Loucy (cell line): ENCODE data around the gene ABCA9.

Experiments used
- EZH2phosphoT487 ChIP-seq: fragments of 200-600 bp; IDR thresholded peaks from 2 replicates; pipeline ENCODE4 v1.6.1; 2018; ENCODE audit warnings: antibody characterized with exemption, mild to moderate bottlenecking, moderate library complexity, borderline replicate concordance
- TF ChIP-seq, protein P1 (sequence below): fragments of 200-600 bp; sonication (generic); conservative IDR thresholded peaks from 2 replicates; pipeline ENCODE4 v1.5.1; 2014; ENCODE audit warnings: mild to moderate bottlenecking, antibody characterized with exemption, low read length

DNA sequence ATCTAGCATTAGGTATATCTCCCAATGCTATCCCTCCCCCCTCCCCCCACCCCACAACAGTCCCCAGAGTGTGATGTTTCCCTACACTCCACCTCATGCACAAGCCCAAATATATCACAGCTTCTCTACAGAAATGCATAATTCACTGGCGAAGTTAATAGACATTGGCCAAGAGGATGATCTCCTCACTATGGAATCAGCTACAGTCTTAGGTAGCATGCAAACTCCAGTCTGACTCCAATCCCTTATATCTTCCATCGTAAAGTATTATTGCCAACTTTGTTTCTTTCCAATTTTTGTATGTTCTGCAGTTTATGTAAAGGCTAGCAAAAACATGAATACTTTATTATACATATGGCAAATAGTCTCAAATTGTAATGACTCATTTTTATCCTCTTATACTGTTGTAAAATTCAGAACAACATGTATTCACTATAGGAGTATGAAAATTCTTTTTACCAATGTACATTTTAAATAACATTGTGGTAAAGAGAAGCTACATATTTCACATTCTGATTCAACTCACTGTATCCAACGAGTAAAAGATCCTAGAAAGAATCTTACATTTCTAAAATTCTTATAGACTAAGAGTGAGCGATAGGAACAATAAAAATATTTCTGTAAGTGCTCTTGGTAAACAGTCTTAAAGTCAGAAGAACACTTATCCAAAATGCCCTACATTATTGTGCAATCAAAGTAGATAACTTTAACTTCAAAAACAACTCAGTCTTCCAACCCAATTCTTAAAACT, 106.4 kb downstream of the ABCA9 start:
- TF ChIP-seq, protein P1, sequence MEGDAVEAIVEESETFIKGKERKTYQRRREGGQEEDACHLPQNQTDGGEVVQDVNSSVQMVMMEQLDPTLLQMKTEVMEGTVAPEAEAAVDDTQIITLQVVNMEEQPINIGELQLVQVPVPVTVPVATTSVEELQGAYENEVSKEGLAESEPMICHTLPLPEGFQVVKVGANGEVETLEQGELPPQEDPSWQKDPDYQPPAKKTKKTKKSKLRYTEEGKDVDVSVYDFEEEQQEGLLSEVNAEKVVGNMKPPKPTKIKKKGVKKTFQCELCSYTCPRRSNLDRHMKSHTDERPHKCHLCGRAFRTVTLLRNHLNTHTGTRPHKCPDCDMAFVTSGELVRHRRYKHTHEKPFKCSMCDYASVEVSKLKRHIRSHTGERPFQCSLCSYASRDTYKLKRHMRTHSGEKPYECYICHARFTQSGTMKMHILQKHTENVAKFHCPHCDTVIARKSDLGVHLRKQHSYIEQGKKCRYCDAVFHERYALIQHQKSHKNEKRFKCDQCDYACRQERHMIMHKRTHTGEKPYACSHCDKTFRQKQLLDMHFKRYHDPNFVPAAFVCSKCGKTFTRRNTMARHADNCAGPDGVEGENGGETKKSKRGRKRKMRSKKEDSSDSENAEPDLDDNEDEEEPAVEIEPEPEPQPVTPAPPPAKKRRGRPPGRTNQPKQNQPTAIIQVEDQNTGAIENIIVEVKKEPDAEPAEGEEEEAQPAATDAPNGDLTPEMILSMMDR: no peak
- TF ChIP-seq EZH2phosphoT487: no peak
